Measurements from ENCODE around the gene WDR1. TPM values are rescaled to one million over a fixed set of nuclear protein-coding genes. Genes with fewer than 3 reads are reported as not detected.

WDR1 gene
- polyA plus RNA-seq, 3 donors = 206 to 251 (median 243) TPM

- H3K4me3 Mint-ChIP-seq = no peak overlapping the region
Observed at GRCh38 chr4:10158333-10158942, 41.8 kb upstream of the WDR1 start.

More at GRCh38 chr4:10158333-10158942, 41.8 kb upstream of the WDR1 start:
- Histone ChIP-seq H3K79me2 (ENCODE audit: insufficient read depth, low read length) (no peaks in the 10 kb centered on the region), H2AFZ (ENCODE audit: insufficient read depth, low read depth, low read length, poor library complexity, severe bottlenecking) (no peak overlapping the region), H3K27ac (ENCODE audit: low read depth in 1 of 2, low read length in 2 of 2) (no peak overlapping the region), H3K9me3 (replicated peaks in 1 of 2; ENCODE audit: control insufficient read depth in 1 of 2, insufficient read depth in 1 of 2, low read length in 2 of 2) (no peaks in the 10 kb centered on the region), H3K4me3 (replicated peaks in 1 of 3; ENCODE audit: low read depth in 2 of 3, low read length in 3 of 3) (no peak overlapping the region), H3K4me2 (replicated peaks; ENCODE audit: extremely low read depth, low read length, poor library complexity, severe bottlenecking) (no peak overlapping the region), H3K9ac (ENCODE audit: insufficient read depth, low read length, poor library complexity, severe bottlenecking) (no peak overlapping the region), H4K20me1 (ENCODE audit: insufficient read depth, low read length) (no peaks in the 10 kb centered on the region), H3K36me3 (replicated peaks in 1 of 2; ENCODE audit: control insufficient read depth in 1 of 2, insufficient read depth in 2 of 2, low read length in 2 of 2) (no peaks in the 10 kb centered on the region), H3K4me1 (ENCODE audit: control insufficient read depth in 1 of 2, insufficient read depth in 2 of 2, low read length in 2 of 2) (no peaks in the 10 kb centered on the region), H3K27me3 (ENCODE audit: control insufficient read depth in 2 of 2, insufficient read depth in 2 of 2, low read length in 2 of 2) (no peaks in the 10 kb centered on the region)
- H3K9me3 Mint-ChIP-seq = no peaks in the 10 kb centered on the region
- peaks cover 10% of the 10 kb centered on the region for H3K4me1 Mint-ChIP-seq
- peaks cover 0 to 2% (median 2%) of the 10 kb centered on the region in 3 donors for H3K27me3 Mint-ChIP-seq (ENCODE audit: low read depth in 3 of 3)
- H3K27ac Mint-ChIP-seq = no peak overlapping the region
- DNase-seq = no peak
- intact Hi-C loops (cut with micrococcal nuclease) = loop anchor here in 1 of 2 donors (5.0 kb wide), 1 partner anchor 244 kb away; no protein-coding TSS in a partner anchor
- no peaks in the 10 kb centered on the region for H3K36me3 Mint-ChIP-seq
- WGBS (ENCODE audit: insufficient coverage) = 100% methylated on average over 2 of the region's 9 CpGs
- TF ChIP-seq CTCF (IDR thresholded peaks at IDR 0.05) = no peak

All from CD14-positive monocyte (primary cell).